Fibroblast of skin of right biceps (primary cell): ENCODE measurements around the gene SLC6A9.

Source experiments
- DNase-seq: peaks from one replicate; pipeline ENCODE4 v3.0.0-alpha.2; 2013

The SLC6A9 gene

DNA sequence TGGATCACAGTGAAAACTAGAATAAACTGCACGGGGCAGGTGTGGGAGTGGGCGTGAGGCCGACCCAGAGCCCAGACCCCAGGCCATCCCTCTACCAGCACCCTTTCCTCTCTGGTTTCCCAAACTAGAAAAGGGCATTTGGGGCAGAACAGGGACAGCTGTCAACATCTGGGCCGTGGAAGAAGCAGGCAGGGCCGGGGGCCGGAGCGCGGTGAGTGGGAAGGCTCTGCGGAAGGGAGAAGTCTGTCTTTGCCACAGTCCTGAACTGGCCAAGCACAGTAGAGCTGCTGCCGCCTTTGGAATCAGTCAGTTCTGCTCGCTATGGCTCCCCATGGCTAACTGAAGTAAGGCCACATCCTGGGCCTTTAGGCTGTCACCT, 33.3 kb downstream of the SLC6A9 start:
- no peak for DNase-seq

DNA sequence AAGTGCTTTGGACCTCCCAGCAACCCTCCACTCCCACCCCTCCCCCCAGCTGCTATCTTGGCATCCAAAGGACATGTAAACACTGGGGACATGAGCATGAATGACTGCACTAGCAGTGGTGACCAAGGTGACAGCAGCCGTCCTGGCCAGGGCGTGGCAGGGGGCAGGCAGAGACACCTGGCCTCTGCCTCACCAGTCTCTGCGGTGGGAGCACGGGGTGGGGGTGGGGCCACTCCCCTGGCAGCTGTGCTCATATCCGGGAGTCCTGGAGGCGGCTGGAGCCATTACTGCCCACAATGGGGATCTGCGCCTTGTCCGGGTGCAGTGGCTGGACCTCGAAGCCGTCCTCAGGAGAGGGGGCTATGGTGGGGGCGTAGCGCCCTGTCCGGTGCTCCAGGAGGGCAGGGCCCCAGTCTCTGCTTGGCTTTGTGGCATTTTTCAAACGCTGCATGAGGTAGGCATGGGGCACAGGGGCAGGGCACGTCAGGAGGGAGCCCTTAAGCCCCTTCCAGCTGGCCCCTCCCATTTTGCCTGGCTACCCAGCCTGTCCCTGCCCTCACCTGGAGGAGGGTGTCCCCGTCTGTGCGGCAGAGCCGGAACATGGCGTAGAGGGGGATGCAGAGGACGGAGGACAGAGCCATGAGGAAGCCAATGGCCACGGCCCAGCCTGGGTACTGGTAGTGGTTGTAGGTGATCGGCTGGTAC, 33.8 kb downstream of the SLC6A9 start:
- no peak for DNase-seq

DNA sequence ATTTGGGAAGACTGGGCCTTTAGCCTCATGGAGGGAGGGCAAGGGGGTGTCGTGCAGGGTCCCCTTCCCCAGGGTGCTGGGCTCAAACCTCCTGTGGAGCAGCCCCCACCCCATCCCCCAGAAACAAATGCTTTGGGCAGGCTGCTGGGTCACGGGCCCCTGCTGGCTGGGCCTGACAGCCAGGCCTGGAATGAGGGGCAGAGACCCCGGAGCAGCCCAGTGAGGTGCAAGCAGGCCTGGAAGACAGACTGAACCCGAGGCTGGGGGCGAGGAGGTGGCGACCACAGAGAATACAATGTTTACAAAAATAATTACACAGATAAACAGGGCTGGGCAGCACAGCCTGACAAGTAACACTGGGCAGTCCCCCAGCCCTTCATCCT, 34.5 kb downstream of the SLC6A9 start:
- DNase-seq: no peak

DNA sequence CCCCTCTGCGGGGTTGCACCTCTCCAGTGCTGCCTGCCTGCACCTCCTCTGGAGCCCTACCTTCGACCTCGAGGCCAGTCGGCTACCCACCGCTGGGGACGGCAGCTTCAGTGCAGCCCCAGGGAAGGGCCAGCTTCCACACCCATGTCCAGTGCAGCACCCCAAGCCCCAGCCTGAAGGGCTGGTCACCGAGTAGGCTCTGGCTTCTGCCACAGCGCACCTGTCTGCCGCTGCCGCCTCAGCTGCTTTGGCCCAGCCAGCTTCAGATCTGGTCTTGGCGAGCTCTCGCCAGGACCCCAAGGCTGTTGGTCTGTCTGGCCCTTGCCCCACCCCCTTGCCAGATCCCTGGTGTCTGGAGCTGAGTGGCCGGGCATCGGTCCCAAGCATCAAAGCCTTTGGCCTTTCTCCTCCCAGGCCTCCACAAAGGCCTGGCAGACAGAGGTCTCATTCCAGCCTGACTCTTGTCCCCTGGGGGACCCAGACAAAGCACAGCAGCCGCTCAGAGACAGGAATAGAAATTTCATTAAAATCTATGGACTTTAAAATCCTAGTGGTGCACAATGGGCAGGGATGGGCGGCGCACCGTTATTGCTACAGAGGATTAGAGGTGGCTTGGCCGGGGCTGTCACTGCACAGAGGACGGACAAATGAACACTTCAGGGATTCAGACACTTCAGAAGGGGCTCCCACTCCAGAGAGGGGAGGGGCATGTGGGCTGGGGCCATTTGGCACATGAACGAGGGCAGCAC, 35.1 kb downstream of the SLC6A9 start:
- no peak for DNase-seq

DNA sequence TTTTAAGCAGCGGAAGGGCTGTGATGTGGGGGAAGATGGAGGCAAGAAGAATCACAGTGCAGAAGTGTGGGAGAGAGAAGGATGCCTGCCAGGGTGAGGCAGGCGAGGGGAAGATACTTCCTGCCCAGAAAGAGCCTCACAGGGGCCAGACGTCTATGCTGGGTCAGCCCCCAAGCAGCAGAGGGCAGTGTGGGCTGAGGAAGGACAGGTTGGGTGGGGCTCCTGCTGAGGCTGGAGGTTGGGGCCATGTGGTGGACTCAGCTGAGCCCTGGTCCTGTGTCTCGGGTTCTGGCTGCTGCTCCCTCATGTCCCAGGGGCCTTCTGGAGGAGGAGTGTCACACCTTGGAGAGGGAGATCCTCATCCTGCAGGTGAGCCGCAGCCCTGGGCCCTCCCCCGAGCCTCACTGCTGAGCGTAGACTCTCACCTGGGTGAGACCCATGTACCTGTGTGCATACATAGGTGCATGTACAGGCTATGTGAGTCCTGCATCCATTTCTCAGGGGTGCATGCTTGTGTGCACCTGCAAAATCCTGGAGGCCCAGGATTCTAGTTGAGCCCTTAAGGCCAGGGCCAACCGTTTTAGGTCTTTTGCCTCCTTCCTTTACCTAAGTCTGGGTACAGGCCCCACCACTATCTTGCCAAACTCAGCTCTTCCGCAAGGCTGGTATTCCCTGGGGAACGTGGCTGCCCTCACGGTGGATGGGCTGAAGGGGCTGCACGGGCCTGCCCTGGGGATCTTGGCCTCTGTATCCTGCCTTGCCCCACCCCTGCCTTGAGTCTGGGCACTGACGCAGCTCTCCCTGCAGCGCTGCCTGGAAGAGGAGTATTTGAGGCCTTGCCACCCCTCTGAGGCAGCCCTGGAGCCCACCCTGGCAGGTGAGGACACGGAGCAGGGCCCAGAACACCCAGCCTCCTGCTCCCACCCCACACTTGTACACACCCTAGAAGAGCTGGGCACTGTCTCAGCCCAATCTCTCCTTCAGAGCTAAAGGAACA, 36.2 kb downstream of the SLC6A9 start:
- DNase-seq: peak; percentile 32

DNA sequence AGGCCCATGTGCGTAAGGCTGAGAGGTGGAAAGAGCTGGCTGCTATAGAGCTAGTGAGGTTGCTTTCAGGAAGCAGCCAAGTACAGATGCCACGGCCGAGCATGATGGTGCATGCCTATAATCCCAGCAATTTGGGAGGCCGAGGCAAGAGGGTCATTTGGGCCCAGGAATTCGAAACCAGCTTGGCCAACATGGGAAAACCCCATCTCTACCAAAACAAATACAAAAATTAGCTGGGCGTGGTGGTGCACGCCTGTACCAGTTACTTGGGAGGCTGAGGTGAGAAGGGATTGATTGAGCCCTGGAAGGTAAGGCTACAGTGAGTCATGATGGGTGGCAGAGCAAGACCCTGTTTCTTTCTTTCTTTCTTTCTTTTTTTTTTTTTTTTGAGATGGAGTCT, 37.2 kb downstream of the SLC6A9 start:
- DNase-seq: no peak

DNA sequence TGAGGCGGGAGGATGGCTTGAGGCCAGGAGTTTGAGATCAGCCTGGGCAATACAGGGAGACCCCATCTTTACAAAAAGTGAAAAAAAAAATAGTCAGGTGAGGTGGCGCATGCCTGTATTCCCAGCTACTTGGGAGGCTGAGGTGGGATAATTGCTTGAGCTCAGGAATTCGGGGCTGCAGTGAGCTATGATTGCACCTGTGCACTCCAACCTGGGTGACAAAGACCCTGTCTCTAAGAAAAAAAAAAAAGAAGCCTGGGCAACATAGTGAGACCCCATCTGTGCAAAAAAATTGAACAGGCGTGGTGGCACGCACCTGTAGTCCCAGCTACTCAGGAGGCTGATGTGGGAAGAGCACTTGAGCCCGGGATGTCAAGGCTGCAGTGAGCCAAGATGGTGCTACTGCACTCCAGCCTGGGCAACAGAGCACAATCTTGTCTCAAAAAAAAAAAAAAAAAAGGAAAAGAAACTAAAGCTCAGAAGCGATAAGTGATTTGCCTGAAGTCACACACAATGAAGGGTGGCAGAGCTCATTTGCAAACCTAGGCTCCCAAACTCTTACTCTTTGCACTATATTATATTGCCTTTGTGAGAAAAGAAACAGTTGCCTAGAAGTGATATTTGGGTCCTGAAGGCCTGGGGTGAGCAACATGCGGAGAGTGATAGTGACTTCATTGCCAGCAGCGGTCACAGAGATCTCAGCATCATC, 37.9 kb downstream of the SLC6A9 start:
- DNase-seq: no peak

DNA sequence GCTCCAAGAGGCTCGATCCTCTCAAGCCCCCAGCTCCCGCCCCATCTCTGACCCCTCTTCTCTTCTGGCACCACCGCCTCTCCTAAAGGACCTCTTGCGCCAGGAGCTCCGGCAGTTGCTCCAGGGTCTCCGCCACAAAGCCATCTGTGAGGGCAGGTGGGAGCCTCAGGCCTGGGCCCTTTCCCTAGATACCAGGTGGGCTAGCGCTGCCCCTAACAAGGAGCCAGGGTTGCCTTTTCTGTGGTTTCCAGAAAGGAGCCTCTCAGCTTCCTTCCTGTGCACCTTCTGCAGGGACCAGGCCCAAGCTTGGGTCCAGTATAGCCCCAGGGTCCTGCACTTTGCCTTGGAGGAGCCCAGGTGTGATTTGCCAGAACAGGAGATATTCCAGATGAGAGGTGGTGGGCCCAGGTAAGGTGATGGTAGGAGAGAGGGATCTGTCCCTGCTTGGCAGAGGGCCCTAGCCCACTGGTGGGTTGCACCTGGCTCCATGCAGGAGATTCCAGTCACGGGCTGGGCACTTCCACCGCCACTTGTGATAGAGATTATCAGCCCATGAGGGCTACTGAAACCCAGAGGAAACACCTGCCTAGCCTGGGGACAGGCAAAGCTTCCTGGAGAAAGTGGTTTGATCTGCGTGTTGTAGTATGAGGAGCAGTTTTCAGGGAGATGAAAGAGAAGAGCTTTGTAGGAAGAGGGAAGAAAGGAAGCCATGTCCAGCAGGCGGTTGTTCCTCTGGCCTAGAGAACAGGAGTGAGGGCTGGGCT, 38.8 kb downstream of the SLC6A9 start:
- DNase-seq: no peak

DNA sequence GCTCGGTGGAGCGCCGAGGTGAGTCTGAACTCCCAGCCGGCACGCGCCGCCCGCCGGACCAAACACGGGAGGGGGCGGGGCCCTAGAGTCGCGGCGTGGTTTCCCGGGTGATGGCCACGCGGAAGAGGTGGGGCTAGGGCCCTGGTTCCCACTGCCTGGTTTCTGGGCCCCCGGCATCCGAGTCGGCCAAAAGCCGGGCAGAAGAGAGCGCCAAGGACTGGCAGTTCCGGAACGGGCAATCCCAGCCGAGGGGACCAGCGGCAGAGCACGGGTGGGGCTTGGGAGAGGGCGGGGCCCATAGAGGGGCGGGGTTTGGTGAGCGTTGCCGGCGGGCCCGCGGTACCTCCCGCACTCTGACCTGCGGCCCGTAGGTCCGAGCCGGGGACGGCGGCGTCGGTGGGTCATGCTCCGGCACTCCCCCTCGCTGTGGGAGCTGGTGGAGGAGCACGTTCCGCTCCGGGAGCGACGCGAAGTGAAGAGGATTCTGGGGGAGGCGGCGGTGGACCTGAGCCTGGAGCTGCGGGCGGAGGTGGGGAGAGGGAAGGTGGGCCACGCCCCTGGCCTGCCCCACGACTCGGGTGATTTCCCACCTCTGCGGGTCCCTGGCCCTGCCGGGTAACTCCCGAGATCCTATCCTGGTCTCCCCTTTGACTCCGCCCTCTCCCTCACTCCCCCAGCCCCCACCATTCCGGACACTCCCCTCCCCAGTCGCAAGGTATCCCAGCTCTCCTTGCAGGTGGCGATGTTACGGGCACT, 39.6 kb downstream of the SLC6A9 start, which contains the start of gene CCDC24:
CCDC24 (plus strand) TSS at position 124 of the 756 bp plus-strand sequence; CDS start at position 404, 280 bp downstream.
- peak; percentile 76 for DNase-seq

DNA sequence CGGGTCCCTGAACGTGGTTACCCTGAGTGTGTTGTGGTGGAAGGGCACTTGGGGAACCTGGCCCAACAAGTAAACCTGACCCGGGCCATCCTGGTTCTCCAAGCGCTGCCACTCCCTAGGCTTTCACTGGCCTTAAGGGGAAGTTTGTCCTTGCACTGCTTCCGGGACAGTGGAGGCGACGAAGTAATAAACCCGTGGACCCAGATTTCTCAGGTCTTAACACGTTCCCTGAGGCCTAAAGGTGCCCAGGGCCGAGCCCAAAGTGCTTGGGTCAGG, 40.1 kb downstream of the SLC6A9 start:
- no peak for DNase-seq

DNA sequence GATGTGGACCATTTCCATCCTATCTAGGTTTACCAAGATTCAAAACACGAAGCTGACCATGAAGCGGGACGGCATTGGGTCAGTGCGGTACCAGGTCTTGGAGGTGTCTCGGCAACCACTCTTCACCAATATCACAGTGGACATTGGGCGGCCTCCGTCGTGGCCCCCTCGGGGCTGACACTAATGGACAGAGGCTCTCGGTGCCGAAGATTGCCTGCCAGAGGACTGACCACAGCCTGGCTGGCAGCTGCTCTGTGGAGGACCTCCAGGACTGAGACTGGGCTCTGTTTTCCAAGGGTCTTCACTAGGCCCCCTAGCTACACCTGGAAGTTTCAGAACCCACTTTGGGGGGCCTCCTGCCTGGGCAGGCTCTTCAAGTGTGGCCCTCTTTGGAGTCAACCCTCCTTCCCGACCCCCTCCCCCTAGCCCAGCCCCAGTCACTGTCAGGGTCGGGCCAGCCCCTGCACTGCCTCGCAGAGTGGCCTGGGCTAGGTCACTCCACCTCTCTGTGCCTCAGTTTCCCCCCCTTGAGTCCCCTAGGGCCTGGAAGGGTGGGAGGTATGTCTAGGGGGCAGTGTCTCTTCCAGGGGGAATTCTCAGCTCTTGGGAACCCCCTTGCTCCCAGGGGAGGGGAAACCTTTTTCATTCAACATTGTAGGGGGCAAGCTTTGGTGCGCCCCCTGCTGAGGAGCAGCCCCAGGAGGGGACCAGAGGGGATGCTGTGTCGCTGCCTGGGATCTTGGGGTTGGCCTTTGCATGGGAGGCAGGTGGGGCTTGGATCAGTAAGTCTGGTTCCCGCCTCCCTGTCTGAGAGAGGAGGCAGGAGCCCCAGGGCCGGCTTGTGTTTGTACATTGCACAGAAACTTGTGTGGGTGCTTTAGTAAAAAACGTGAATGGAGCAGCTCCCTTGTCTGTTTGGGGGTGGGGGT, 40.7 kb downstream of the SLC6A9 start:
- DNase-seq: no peak

DNA sequence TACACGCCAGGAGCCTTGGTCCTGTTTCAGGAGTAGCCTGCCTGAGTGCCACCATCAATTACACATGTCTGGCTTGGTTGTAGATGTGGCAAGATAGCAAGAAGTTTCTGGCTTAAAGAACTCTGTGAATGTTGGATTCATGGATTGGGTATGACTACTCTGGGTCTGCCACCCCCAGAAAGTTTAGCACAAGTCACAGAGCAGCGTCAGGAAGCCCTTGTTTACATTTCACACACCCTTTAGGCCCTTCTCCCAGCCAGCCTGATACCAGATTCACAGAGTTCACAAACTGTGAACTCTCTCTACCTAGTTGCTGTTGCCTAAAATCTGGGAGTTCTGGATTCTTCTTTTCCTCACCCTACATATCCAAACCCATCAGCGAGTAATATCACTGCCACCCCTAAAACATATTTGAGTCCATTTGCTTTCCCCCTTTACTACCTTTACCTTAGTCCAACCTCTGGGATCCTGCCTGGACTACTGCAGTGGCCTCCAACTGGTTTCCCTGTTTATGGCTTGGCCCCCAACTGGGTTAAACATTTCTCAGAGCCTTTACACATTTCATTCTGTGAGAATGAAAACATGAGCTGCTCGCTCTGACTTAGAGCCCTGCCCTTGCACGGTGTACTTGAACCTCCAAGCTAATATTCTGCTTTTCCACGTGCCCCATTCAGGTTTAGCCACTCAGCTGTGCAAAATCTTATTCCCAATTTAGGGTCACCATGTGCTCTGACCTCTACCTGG, 43.9 kb downstream of the SLC6A9 start:
- no peak for DNase-seq

DNA sequence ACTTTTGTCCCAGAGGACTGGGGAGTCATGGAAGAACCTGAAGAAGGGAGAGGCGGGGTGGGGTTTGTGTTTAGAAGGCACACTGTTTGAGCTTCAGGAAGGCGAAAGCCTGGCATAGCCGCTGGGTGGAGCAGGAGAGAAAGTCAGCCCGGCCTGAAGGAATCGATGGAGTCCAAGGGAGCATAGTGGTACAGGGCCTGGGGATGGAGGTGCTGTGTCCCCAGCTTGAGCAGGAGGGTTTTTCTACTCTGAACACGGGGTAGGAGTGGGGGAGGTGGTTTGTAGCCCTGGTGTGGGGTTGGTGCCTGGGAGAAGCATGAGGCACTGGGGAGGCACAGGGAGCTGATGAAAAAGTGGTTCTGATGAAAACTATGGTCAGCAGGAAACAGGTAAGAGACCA, 44.5 kb downstream of the SLC6A9 start:
- DNase-seq: no peak

DNA sequence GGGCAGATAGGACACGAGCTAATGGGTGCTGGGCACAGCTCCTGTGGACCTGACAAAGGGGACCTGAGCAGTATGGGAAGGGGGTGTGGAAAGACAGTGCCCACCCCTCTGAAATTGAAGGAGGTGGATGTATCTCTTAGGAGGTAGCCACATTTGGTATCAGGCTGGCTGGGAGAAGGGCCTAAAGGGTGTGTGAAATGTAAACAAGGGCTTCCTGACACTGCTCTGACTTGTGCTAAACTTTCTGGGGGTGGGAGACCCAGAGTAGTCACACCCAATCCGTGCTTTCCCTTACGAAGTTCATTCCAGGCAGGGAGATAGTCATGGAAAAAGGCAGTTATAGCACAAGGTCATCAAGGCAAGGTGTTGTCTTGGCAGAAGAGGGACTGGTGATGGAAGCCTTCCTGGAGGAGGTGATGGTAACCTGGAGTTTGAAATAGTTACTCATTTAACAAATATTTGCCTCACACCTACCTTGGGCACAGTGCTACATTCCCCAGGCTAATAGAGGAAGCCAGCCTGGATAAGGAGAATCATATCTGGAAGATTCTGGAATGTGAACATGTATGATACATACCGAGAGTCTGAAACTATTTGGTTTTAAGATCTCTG, 45.2 kb downstream of the SLC6A9 start:
- DNase-seq: no peak

DNA sequence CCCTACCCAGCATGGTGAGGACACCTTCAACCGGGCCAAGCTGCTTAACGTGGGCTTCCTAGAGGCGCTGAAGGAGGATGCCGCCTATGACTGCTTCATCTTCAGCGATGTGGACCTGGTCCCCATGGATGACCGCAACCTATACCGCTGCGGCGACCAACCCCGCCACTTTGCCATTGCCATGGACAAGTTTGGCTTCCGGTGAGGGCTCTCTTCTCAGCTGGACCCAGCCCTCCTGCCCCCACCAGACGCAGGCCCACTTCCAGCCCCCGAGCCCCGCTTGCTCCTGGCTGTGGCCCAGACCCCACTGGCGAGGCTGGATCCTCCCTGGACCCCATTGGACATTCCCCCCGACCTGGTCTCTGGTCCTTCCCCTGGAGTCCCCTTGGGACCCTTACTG, 46.4 kb downstream of the SLC6A9 start:
- no peak for DNase-seq

DNA sequence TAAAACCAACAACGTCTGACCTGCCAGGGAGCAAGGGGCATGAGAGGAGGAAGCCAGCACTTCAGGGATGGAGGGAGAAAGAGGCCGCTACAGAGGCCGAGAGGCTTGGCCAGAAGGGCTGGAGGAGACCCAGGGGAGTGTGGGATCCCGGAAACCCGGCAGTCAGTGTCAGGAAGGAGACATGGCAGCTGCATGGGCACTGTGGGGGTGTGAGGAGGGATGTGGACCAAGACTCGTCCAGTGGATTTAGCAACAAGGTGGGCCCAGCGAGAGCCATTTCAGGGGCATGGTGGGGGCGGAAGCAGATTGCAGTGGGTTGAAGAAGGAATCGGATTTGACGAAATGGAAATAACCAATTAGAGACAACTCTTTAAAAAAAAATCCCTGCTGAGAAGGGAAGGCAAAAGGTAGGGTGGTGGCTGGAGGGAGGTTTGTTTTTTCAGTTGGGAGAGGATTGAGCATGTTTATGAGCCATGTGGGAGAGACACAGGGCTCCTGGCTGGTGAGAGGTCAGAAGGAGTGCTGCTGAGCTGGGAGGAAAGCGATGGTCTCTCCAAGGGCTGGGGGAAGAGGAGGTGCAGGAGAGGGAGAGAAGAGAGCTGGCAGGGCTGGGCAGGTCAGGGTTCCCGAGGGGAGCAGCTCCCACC, 47.9 kb downstream of the SLC6A9 start:
- no peak for DNase-seq

DNA sequence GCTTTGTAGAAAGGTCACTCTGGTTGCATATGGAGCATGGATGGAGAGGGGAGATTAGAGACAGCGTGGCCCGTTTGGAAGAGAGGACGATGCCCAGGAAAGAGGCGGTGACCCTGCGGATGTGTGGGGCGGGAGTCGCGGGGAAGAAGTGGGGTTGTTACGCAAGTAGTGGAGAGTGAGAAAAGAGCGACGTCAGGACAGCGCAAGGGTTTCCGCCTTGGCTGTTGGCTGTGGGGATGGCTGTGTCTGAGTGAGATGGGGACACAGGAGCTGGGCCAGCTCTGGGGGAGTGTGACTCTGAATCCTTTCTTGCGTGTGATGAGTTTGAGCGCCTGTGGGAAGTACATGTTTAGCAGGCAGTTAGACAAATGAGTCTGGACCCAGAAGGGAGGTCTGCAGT, 48.5 kb downstream of the SLC6A9 start:
- DNase-seq: no peak

DNA sequence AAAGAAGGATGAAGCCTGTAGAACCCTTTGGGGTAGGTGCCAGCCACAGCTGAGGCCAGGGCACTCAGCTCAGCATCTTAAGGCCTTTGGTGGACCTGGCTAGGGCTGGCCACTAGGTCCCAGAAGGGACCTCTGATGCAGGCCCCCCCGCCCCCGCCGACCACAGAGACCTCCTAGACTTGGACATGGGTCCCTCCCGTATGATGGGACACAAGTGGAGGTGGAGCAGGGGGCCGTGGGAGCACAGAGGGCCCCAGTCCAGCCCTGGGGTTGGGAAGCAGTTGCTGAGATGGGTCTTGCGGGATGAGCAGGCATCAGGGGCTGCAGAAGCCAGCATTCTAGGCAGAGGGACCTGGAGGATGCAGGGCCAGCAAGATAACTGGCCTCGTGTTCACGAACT, 49.0 kb downstream of the SLC6A9 start:
- no peak for DNase-seq

DNA sequence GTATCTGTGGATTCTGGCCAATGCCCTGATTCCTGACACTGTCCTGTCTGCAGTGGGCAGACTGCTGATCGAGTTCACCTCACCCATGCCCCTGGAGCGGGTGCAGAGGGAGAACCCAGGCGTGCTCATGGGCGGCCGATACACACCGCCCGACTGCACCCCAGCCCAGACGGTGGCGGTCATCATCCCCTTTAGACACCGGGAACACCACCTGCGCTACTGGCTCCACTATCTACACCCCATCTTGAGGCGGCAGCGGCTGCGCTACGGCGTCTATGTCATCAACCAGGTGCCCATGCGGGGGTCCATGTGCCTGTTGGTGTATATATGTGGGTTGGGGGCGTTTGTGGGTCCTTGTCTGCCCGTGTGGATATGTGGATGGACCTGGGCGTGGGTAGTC, 49.6 kb downstream of the SLC6A9 start:
- no peak for DNase-seq
